Stimulated activated CD8-positive, alpha-beta memory T cell treated with anti-CD3 and anti-CD28 coated beads, Interleukin-15, amount 100 ng/mL, for 1 hour (primary cell): Measurements from ENCODE around the gene JSRP1.

ENCODE experiments used
- DNase-seq: peaks from one replicate; pipeline ENCODE4 v3.0.0-alpha.2; 2020; ENCODE audit warnings: low read depth

The JSRP1 gene

DNA sequence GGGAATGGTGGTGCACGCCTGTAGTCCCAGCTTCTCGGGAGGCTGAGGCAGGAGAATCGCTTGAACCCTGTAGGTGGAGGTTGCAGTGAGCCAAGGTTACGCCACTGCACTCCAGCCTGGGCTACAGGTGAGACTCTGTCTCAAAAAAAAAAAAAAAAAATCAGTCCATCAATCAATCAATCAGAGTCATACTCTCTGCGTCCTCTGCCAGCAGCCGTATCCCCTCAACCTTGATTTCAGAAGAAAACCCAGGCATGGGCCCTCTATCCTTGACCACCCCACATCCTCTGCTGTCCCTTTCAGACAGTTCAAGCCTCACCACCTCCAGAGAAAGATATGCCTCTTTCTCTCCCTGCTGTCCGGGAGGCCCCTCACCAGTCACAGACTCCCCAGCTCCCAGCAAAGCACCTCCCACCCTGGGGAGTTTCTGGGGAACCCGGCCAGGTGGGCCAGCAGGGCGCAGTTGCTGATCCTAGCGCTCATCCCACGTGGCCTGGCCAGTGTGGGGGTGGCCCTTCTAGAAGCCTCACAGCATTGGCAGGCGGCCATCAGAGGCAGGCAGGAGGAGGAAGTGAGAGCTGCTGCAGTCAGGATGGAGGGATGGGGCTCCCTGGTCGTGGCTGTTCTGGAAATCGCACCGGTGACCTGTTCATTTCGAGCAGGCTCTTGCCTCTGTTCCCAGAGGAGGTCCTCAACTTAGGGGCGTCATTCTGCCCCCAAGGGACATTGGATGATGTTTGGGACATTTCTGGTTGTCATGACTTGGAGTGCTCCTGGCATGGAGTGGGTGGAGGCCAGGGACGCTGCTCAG, 10.2 kb upstream of the JSRP1 start:
- no peak for DNase-seq

DNA sequence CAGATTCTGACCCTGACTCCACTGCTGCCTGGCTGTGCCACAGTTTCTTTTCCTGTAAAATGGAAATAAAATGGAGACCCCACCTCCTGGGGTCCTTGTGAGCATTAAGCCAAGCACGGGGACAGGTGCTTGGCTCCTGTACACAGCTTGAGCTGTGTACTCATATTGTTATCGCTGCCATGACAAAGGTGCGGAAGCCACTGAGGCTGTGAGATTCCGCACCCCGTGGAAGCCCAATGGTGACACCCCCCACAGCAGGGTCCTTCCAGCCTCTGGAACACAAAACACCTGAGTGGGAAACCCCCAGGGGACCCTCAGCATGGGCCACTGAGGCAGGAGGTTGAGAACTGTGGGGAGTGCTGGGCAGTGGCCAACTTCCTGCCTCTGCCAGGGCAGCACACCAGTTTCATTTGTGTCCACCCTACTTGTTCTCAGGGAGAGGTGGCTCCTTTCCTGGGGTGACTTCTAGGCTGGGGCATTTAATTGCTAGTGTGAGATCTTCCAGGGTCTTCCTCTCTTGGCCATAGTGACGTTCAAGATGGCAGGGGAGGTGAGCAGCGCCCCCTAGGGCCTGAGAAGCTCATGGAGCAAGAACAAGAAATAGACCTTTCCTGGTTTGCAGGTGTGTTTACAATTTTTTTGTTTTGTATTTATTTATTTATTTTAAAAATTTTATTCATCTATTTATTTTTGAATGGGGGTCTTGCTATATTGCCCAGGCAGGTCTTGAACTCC, 5.4 kb upstream of the JSRP1 start:
- no peak for DNase-seq

- no peak for DNase-seq
Measured at GRCh38 chr19:2260341-2260805, 4.2 kb upstream of the JSRP1 start.

DNA sequence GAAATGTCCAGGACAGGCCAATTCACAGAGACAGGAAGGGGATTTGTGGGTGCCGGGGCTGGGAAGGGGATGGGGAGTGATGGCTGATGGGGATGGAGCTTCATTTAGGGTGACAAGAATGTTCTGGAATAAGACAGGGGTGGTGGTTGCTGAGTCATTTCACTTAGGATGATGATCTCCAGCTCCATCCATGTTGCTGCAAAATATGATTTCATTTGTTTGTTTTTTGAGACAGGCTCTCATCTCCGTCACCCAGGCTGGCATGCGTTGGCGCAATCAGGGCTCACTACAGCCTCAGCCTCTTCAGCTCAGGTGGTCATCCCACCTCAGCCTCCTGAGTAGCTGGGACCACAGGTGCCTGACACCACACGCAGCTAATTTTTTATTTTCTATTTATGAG, 3.1 kb upstream of the JSRP1 start:
- no peak for DNase-seq

DNA sequence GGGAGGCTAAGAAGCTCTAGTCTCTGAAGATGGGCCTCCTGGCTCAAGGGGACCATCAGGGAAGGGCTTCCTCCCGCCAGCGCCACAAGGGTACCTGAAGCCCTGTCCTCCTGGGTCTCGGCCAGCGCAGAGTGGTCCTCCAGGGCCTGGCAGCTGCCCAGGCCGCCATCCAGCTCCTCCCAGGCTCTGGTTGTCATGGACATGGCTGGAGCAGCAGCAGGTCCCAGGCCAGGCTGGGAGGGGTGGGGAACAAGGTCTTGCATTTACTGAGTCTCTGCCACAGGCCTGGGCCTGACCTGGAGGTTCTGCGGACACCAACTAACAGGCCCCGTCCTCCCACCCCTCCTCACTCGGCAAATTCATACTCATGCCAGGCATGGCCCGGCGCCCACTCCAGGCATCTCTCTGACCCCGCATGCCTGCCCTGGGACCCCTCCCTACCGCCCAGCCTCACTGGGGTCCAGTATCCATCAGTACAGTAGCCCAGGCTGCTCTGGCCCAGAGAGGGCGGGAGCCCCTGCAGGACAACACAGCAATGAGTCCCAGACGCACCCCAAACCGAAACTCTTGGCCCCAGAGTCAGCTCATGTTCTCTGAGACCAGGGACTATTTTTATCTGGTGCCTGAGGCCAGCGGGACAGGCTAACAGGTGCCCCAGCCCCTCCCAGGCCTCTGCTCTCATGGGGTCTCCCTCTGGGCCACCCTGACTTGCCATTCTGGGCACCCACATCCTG, 938 bp downstream of the JSRP1 start:
- no peak for DNase-seq

GRCh38 chr19:2254064-2254872, 1.9 kb downstream of the JSRP1 start:
- no peak for DNase-seq

DNA sequence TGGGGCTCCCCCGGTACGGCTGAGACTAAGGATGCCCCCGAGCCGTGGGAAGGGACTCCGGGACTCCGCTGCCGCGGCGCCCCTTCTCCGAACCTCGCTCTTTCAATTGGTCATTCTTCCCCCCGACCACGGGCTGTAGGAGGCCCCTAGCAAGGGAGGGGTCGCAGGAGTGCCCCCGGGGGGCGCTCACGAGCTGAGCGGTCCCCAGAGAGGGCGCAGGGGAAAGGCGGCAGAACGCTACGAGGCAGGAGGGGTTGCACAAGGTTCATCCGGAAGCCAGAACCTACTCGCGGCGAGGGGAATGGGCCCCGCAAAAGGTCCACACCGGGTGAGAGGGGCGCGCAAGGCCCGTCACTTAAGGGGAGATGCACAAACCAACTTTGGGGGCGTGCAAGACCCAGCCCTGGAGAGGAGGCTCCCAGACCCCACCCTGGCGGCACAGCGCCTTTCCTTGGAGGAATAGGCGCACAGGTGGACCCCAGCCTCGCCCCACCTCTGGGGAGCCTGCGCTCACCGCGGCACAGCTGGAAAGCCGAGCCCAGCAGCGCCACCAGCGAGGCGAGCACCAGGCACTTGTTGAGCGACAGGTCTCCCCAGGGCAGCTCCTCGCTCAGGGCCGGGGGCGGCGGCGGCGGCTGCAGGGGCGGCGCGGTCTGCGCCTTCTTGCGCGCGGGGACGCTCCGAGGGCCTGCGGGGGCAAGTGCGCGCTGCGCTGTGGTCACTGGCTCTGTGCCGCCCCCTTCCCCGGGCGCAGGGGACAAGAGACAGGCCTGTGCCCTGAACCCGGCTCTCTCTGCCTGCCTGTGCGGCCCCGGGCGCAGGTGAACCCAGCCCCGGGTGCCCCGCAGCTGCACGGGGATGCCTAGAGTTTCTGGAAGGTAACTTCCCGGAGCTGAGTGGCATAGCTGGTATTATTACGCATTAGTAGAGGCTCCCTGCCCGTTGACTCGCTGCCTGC, 2.8 kb downstream of the JSRP1 start:
- no peak for DNase-seq

GRCh38 chr19:2252797-2253105, 3.5 kb downstream of the JSRP1 start:
- DNase-seq = no peak

- DNase-seq = no peak
Measured at GRCh38 chr19:2252055-2252796, 4.0 kb downstream of the JSRP1 start.

DNA sequence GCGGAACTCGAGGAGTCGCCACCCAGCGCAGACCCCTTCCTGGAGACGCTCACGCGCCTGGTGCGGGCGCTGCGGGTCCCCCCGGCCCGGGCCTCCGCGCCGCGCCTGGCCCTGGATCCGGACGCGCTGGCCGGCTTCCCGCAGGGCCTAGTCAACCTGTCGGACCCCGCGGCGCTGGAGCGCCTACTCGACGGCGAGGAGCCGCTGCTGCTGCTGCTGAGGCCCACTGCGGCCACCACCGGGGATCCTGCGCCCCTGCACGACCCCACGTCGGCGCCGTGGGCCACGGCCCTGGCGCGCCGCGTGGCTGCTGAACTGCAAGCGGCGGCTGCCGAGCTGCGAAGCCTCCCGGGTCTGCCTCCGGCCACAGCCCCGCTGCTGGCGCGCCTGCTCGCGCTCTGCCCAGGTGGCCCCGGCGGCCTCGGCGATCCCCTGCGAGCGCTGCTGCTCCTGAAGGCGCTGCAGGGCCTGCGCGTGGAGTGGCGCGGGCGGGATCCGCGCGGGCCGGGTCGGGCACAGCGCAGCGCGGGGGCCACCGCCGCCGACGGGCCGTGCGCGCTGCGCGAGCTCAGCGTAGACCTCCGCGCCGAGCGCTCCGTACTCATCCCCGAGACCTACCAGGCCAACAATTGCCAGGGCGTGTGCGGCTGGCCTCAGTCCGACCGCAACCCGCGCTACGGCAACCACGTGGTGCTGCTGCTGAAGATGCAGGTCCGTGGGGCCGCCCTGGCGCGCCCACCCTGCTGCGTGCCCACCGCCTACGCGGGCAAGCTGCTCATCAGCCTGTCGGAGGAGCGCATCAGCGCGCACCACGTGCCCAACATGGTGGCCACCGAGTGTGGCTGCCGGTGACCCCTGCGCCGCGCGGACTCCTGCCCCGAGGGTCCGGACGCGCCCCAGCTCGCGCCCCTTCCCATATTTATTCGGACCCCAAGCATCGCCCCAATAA, 4.8 kb downstream of the JSRP1 start:
- no peak for DNase-seq

- no peak for DNase-seq
Measured at GRCh38 chr19:2250766-2251105, 5.5 kb downstream of the JSRP1 start.

- DNase-seq = no peak
Measured at GRCh38 chr19:2249880-2250765, 6.1 kb downstream of the JSRP1 start.

DNA sequence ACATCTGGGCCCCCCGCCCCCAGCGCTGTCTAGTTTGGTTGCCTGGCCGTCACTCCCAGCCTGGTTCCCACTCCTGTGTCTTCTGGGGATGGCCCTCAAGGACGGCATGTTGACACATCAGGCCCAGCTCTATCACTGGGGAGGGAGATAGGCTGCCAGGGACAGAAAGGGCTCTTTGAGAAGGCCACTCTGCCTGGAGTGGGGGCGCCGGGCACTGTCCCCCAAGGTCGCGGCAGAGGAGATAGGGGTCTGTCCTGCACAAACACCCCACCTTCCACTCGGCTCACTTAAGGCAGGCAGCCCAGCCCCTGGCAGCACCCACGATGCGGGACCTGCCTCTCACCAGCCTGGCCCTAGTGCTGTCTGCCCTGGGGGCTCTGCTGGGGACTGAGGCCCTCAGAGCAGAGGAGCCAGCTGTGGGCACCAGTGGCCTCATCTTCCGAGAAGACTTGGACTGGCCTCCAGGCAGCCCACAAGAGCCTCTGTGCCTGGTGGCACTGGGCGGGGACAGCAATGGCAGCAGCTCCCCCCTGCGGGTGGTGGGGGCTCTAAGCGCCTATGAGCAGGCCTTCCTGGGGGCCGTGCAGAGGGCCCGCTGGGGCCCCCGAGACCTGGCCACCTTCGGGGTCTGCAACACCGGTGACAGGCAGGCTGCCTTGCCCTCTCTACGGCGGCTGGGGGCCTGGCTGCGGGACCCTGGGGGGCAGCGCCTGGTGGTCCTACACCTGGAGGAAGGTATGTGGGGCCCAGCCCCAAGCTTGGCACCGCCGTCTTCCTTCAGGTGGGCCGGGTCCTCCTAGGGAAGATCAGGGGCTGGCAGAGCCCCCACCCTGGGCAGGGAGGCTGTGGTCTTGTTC, 7.0 kb downstream of the JSRP1 start, which contains the start of gene AMH:
AMH (plus strand) TSS at position 314 of the 857 bp plus-strand sequence; CDS start at position 324, 10 bp downstream.
- DNase-seq = no peak

GRCh38 chr19:2248136-2249009, 7.8 kb downstream of the JSRP1 start:
- no peak for DNase-seq

- DNase-seq = no peak
Measured at GRCh38 chr19:2247433-2248101, 8.7 kb downstream of the JSRP1 start.
